Activated T-cell treated with anti-CD3 and anti-CD28 coated beads, Interleukin-2, amount 50 U/mL, for 24 hours (primary cell): Measurements from ENCODE around the gene FREM3.
"Not testable (repeated sequence)": the region's sequence is repeated elsewhere in the genome, so short reads cannot be mapped to it uniquely, and the experiment has no call there.

Source experiments
- DNase-seq: peaks from one replicate; pipeline ENCODE4 v3.0.0-alpha.2; 2020
- H3K27ac Mint-ChIP-seq: 2 replicates; pipeline ENCODE4 v1.8.0; 2020; ENCODE audit warnings: mild to moderate bottlenecking, mixed read lengths
- H3K27me3 Mint-ChIP-seq: 2 replicates; pipeline ENCODE4 v1.8.0; 2020; ENCODE audit warnings: mixed read lengths
- H3K36me3 Mint-ChIP-seq: 2 replicates; pipeline ENCODE4 v1.8.0; 2020; ENCODE audit warnings: low read depth, mixed read lengths
- H3K4me1 Mint-ChIP-seq: 2 replicates; pipeline ENCODE4 v1.8.0; 2020; ENCODE audit warnings: low read depth, mixed read lengths
- H3K4me3 Mint-ChIP-seq: 2 replicates; pipeline ENCODE4 v1.8.0; 2020; ENCODE audit warnings: mild to moderate bottlenecking, moderate library complexity, mixed read lengths
- H3K9me3 Mint-ChIP-seq: 2 replicates; pipeline ENCODE4 v1.8.0; 2020; ENCODE audit warnings: mixed read lengths

The FREM3 gene

DNA sequence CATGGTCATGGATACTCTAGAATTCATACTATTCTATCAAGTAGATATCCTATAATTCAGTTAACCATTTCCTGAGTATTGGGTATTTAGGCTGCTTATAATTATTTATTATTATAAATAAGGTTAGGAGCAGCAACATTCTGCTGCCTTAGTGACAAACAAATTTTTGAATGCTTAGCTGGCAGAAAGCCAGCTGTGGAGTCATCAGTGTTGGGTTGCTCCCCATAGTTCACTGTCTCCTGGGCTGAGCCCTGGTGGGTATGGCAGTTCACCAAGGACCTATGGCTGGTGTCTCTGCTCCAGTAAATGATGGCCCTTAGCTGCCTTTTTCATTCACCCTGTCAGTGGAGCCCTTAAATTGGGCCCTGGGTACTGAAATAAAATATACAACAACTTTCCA is 125.1 kb downstream of the FREM3 start:
- peaks cover 19% of the 10 kb centered on the region for H3K36me3 Mint-ChIP-seq
- no peaks in the 10 kb centered on the region for H3K27me3 Mint-ChIP-seq
- H3K4me1 Mint-ChIP-seq, result no peaks in the 10 kb centered on the region
- DNase-seq, result no peak
- H3K27ac Mint-ChIP-seq, result no peak overlapping the region
- no peaks in the 10 kb centered on the region for H3K9me3 Mint-ChIP-seq
- H3K4me3 Mint-ChIP-seq, result no peak overlapping the region

DNA sequence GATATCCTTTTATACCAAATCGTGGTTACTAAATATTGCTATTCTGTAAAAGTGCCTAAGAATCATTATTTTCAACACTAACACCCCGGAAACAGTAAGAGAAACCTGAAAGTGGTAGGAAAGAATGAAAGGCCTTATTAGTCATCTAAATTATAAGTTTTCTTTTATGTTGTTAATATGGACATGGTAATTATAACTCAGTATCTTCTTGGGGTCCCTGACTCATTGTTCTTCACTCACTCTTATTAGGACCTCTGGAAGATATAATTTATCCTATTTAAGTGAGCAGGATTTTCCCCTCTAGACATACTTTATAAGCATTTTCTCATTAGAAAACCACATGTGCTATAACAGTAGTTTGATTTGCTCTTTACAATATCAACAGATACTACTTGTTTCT is 136.0 kb downstream of the FREM3 start:
- Mint-ChIP-seq H3K4me1 (peaks cover 32% of the 10 kb centered on the region), H3K27ac (no peak overlapping the region), H3K27me3 (no peaks in the 10 kb centered on the region), H3K9me3 (peaks cover 14% of the 10 kb centered on the region), H3K36me3 (peaks cover 23% of the 10 kb centered on the region), H3K4me3 (no peak overlapping the region)
- DNase-seq, result no peak

- H3K9me3 Mint-ChIP-seq, result peaks cover 3% of the 10 kb centered on the region
- peaks cover 12% of the 10 kb centered on the region for H3K36me3 Mint-ChIP-seq
- peak overlapping the region; percentile 86 for H3K27ac Mint-ChIP-seq
- peaks cover 40% of the 10 kb centered on the region for H3K4me1 Mint-ChIP-seq
- H3K27me3 Mint-ChIP-seq, result no peaks in the 10 kb centered on the region
- peak overlapping the region; percentile 84 for H3K4me3 Mint-ChIP-seq
- no peak for DNase-seq
Measured at GRCh38 chr4:143559757-143560147, 140.7 kb downstream of the FREM3 start.

DNA sequence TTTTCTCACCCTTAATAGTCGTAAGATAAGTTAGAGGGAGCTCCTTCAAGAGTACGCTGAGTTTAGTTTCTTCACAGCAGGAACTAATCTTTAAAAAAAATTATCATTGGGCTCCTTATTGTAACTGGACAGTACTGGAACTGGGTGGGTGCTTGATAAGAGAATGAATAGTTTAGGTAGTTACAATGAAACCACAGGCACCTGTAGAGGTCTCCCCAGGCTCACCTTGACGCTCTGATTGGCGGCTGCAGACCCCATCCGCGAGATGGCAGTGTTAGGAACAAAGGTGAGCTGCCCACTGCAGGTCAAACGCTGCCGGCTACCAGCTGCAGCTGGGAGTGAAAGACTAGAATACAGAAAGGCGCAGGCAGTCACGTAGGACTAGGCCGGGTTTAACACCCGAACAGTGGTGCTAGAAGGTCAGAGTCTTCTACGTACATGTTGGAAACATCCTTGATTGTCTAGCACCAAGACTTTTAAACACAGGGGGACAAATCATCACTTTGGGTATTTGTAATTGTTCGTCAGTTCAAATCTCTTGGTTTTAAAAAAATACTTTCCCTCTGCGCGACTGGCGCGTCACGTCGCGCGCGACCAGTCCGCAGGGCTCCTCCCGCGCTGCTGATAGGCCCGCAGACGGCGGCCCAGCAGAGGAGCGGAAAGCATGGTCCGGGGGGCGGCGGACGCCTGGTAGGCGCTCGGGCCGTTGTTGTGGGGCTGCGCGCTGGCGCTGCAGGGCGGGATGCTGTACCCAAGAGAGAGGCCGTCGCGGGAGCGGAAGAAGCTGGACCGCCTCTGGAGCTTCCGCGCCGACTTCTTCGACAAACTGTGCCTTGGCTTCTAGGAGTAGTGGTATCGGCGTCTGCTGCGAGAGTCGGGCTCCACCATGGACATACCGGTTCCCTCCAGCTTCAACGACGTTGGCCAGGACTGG is 141.4 kb downstream of the FREM3 start:
- Mint-ChIP-seq H3K4me3 (peak overlapping the region; percentile 84), H3K9me3 (peaks cover 3% of the 10 kb centered on the region), H3K36me3 (peaks cover 17% of the 10 kb centered on the region), H3K27ac (peak overlapping the region; percentile 86), H3K27me3 (no peaks in the 10 kb centered on the region), H3K4me1 (peaks cover 39% of the 10 kb centered on the region)
- peak; percentile 74 for DNase-seq

GRCh38 chr4:143558286-143558685 is 142.2 kb downstream of the FREM3 start:
- Mint-ChIP-seq H3K4me1 (peaks cover 39% of the 10 kb centered on the region), H3K27me3 (no peaks in the 10 kb centered on the region), H3K9me3 (peaks cover 3% of the 10 kb centered on the region), H3K4me3 (peak overlapping the region; percentile 84), H3K27ac (no peak overlapping the region), H3K36me3 (peaks cover 21% of the 10 kb centered on the region)
- DNase-seq, result no peak

- H3K9me3 Mint-ChIP-seq, result no peaks in the 10 kb centered on the region
- peaks cover 38% of the 10 kb centered on the region for H3K4me1 Mint-ChIP-seq
- DNase-seq, result no peak
- no peaks in the 10 kb centered on the region for H3K27me3 Mint-ChIP-seq
- H3K4me3 Mint-ChIP-seq, result no peak overlapping the region
- H3K36me3 Mint-ChIP-seq, result peaks cover 46% of the 10 kb centered on the region
- no peak overlapping the region for H3K27ac Mint-ChIP-seq
Measured at GRCh38 chr4:143555676-143556075, 144.8 kb downstream of the FREM3 start.

DNA sequence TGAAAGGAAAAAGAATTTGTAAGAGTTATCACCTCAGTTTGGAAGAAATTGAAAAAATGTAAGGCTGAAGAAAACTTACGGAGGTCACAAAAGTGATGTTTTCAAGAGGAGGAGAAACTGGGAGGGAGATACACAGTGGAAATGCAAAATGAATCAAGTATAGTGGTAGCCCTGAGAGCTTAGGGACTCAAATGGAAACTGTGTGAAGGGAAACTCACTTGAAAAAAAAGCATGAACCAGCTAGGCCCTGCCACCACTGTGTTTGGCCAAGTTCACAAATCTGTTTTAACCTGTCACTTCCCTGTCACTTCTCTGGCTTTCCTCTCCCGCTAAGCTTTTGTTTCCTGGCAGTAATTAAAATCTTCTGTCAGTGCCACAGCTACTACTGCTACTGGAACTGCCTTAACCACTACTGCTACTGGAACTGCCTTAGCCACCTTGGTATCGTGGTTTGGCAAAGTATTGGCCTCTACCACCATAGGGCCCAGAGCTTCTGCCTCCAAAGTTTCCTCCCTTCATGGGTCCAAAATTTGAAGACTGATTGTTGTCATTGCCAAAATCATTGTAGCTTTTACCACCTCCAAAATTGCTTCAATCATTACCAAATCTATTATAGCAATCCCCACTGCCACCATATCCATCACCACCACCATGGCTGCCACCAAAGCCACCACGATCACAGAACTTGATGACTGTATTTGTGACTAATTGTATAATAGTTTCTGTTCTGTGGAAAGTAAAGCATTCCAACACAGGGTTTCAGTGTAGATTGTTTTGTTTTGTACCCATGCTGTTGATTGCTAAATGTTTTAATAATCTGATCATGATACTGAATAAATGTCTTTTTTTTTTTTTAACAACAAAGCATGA is 145.5 kb downstream of the FREM3 start:
- peaks cover 52% of the 10 kb centered on the region for H3K36me3 Mint-ChIP-seq

DNA sequence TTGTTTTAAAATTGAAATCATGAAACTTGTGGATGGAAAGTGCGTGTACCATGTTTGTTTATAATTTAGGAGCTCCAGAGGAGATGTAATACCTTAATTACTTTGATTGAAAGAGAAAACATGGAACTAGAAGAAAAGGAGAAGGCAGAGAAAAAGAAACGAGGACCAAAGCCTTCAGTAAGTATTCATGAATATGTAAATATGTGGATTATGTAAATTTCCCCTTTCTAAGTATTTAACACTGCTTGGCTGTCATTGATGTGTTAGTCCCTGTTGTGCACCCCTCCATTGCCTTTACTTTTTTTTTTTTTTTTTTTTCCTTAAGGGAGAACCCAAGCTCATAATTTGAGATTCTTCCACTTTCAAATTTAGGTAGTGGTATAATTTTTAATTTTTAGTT is 150.5 kb downstream of the FREM3 start:
- H3K9me3 Mint-ChIP-seq, result no peaks in the 10 kb centered on the region
- H3K36me3 Mint-ChIP-seq, result peaks cover 88% of the 10 kb centered on the region
- no peak overlapping the region for H3K4me3 Mint-ChIP-seq
- H3K27ac Mint-ChIP-seq, result no peak overlapping the region
- peaks cover 19% of the 10 kb centered on the region for H3K4me1 Mint-ChIP-seq
- no peaks in the 10 kb centered on the region for H3K27me3 Mint-ChIP-seq
- no peak for DNase-seq

More for the DNA sequence above, 145.5 kb downstream of the FREM3 start:
- no peak for DNase-seq
- Mint-ChIP-seq H3K27ac (peak overlapping the region; percentile 87), H3K27me3 (no peaks in the 10 kb centered on the region), H3K4me3 (no peak overlapping the region), H3K4me1 (peaks cover 30% of the 10 kb centered on the region), H3K9me3 (no peaks in the 10 kb centered on the region)

DNA sequence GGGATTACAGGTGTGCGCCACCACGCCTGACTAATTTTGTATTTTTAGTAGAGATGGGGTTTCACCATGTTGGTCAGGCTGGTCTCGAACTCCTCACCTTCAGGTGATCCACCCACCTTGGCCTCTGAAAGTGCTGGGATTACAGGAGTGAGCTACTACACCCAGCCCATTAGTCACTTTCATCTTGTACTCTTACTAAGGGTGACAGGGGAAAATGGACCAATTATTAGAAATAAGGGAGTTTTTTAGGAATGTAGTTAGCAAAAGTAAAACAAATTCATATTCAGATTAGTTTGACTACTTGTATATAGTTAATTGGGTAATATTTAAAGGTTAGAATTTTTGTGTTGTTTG is 160.8 kb downstream of the FREM3 start:
- peaks cover 23% of the 10 kb centered on the region for H3K4me1 Mint-ChIP-seq
- H3K27ac Mint-ChIP-seq, result peak overlapping the region; percentile 74
- H3K27me3 Mint-ChIP-seq, result no peaks in the 10 kb centered on the region
- no peak overlapping the region for H3K4me3 Mint-ChIP-seq
- H3K9me3 Mint-ChIP-seq, result peaks cover 4% of the 10 kb centered on the region
- H3K36me3 Mint-ChIP-seq, result peaks cover 97% of the 10 kb centered on the region
- no peak for DNase-seq

DNA sequence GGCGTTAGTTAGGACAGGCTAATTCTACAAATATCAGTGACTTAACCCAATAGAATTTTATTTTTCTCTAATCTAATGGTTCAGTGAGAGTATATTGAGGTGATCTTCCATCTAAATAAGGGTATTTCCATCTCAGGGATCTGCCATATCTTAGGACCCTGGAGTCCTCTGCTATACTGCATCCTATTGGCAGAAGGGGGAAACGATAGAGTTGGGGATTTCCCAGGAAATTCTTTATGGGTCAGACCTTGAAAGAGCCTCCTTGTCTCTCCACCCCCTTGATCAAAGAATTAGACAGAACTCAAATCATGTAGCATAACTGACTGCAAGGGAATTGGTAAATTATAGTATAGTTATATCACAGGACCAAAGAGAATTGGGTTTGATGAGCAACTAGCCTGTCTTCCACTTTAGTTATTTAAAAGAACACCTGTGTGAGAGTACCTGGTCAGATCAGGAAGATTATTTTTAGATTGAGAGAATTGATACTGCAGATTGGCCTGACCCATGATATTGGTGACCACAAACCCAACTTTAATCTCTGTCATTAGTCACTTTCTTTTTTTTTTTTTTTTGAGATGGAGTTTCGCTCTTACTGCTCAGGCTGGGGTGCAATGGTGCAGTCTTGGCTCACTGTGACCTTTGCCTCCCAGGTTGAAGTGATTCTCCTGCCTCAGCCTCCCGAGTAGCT is 161.4 kb downstream of the FREM3 start:
- H3K4me1 Mint-ChIP-seq, result peaks cover 23% of the 10 kb centered on the region
- H3K36me3 Mint-ChIP-seq, result peaks cover 97% of the 10 kb centered on the region
- DNase-seq, result no peak
- no peak overlapping the region for H3K4me3 Mint-ChIP-seq
- peak overlapping the region; percentile 74 for H3K27ac Mint-ChIP-seq
- peaks cover 4% of the 10 kb centered on the region for H3K9me3 Mint-ChIP-seq
- no peaks in the 10 kb centered on the region for H3K27me3 Mint-ChIP-seq

DNA sequence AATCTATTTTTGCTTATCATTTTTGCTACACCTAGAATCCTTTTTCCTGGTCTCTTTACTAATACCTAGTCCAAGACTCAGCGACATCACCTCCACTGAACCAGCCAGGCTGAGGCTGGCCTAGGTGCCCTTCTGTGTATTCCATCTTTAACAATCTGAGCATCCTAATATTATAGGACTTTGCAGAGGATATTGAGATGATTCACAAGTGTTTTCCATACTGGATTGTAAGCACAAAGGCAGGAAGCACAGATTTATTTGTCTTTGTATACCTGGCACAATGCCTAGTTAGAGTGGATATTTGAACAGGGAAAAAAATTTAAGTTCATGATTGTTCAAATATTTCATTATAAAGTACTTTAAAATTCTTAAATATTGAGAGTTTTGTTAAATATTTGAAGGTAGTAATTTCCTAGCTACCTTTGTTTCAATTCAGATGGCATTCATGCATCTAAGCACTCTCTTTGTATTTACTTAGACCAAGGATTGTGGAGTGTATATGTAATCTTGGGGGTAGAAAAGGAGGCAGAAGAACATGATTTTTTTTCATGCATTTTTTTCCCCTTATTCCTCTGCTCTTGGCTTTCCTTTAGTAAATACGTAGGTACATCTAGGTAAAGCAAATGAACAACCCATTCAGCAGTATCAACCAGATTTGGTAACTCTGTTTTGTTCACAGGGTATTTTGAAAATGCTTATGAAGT is 168.5 kb downstream of the FREM3 start:
- H3K27ac Mint-ChIP-seq, result peak overlapping the region; percentile 57
- no peaks in the 10 kb centered on the region for H3K9me3 Mint-ChIP-seq
- DNase-seq, result no peak
- peaks cover 94% of the 10 kb centered on the region for H3K36me3 Mint-ChIP-seq
- peaks cover 10% of the 10 kb centered on the region for H3K4me1 Mint-ChIP-seq
- no peaks in the 10 kb centered on the region for H3K27me3 Mint-ChIP-seq
- no peak overlapping the region for H3K4me3 Mint-ChIP-seq

GRCh38 chr4:143531380-143531779 is 169.1 kb downstream of the FREM3 start:
- peaks cover 94% of the 10 kb centered on the region for H3K36me3 Mint-ChIP-seq
- peak overlapping the region; percentile 57 for H3K27ac Mint-ChIP-seq

GRCh38 chr4:143528046-143528445 is 172.4 kb downstream of the FREM3 start:
- DNase-seq, H3K27me3 Mint-ChIP-seq, H3K9me3 Mint-ChIP-seq, H3K4me3 Mint-ChIP-seq: not testable (repeated sequence)
- Mint-ChIP-seq H3K4me1 (peaks cover 21% of the 10 kb centered on the region), H3K27ac (peak overlapping the region; percentile 66), H3K36me3 (peaks cover 93% of the 10 kb centered on the region)

More at GRCh38 chr4:143531380-143531779, 169.1 kb downstream of the FREM3 start:
- H3K4me3 Mint-ChIP-seq, result no peak overlapping the region
- no peaks in the 10 kb centered on the region for H3K27me3 Mint-ChIP-seq
- H3K4me1 Mint-ChIP-seq, result peaks cover 12% of the 10 kb centered on the region
- DNase-seq, result no peak
- H3K9me3 Mint-ChIP-seq, result no peaks in the 10 kb centered on the region
